Measurements from ENCODE around the gene NFE2.
A peak's percentile ranks its signal among the peaks of the same experiment; 100 is the strongest.

NFE2 gene

DNA sequence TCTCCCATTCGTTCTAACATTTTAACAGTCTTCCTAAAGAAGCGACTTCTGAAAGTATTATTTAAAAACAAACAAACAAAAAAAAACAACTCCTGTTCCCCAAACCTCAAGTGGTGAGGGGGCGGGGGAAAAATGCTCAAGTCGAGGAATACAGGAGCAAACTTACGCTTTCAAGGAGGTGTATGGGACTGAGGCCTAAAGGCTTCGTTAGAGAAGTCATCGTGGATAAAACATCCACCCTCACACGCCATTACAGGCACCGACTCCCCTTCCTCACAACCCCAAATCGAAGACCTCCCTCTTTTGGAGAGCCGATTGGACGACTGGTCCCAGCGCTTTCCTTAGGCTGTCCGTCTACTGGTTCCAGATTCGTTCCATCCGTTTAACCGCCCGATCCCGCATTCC, 21.6 kb downstream of the NFE2 start:
- Histone ChIP-seq H3K9me3 (ENCODE audit: control insufficient read depth, low read length) (no peaks in the 10 kb centered on the region), H3K79me2 (peaks cover 36% of the 10 kb centered on the region), H3K27me3 (ENCODE audit: control insufficient read depth, insufficient read depth, low read length) (no peaks in the 10 kb centered on the region), H2AFZ (peak overlapping the region; percentile 70), H3K9ac (peak overlapping the region; percentile 2), H3K36me3 (ENCODE audit: control insufficient read depth, insufficient read depth, low read length) (no peaks in the 10 kb centered on the region), H3K4me1 (peaks cover 18% of the 10 kb centered on the region), H3K4me3 (ENCODE audit: low read depth, low read length) (peak overlapping the region; percentile 95), H3K4me2 (ENCODE audit: low read length) (peak overlapping the region; percentile 41), H3K27ac (peak overlapping the region; percentile 93)
- TF ChIP-seq, protein P1, sequence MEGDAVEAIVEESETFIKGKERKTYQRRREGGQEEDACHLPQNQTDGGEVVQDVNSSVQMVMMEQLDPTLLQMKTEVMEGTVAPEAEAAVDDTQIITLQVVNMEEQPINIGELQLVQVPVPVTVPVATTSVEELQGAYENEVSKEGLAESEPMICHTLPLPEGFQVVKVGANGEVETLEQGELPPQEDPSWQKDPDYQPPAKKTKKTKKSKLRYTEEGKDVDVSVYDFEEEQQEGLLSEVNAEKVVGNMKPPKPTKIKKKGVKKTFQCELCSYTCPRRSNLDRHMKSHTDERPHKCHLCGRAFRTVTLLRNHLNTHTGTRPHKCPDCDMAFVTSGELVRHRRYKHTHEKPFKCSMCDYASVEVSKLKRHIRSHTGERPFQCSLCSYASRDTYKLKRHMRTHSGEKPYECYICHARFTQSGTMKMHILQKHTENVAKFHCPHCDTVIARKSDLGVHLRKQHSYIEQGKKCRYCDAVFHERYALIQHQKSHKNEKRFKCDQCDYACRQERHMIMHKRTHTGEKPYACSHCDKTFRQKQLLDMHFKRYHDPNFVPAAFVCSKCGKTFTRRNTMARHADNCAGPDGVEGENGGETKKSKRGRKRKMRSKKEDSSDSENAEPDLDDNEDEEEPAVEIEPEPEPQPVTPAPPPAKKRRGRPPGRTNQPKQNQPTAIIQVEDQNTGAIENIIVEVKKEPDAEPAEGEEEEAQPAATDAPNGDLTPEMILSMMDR (IDR thresholded peaks at IDR 0.05): no peak

DNA sequence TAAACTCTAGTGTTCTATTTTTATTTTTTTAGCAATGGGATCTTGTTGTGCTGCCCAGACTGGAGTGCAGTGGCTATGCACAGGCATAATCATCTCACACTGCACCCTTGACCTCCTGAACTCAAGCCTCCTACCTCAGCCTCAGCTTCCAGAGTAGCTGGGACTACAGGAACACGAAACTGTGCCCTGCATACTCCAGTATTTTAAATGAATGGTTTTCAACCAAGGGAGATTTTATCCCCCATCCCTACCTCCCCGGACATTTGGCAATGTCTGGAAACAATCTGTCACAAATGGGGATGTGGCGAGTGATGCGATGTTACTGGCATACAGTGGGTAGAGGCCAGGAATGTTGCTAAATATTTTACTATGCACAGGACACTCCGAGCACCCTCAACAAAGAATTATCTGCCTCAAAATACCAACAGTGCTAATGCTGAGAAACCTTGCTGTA, 23.0 kb downstream of the NFE2 start:
- Histone ChIP-seq H3K27ac (peak overlapping the region; percentile 93), H3K4me2 (ENCODE audit: low read length) (peak overlapping the region; percentile 41), H3K4me3 (ENCODE audit: low read depth, low read length) (no peak overlapping the region), H3K9ac (no peak overlapping the region), H3K9me3 (ENCODE audit: control insufficient read depth, low read length) (no peaks in the 10 kb centered on the region), H3K4me1 (peaks cover 12% of the 10 kb centered on the region), H3K27me3 (ENCODE audit: control insufficient read depth, insufficient read depth, low read length) (no peaks in the 10 kb centered on the region), H3K36me3 (ENCODE audit: control insufficient read depth, insufficient read depth, low read length) (no peaks in the 10 kb centered on the region), H3K79me2 (peaks cover 48% of the 10 kb centered on the region), H2AFZ (no peak overlapping the region)
- TF ChIP-seq, protein P1 (IDR thresholded peaks at IDR 0.05): no peak

DNA sequence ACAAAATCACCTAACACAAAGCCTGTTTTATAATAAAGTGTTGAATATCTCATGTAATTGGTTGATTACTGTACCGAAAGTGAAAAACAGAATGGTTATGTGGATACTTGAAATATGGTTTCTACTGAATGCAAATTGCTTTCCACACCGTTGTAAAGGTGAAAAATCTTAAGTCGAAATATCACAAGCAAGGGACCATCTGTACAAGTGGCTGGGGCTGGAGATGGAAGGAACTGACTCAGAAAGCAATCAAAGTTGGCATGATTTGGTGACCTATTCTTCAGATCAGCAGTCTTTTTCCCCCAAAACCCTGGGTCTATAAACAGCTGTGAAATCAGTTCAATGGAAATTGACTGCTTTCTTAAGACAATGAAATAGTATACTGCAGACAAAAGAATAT, 24.4 kb downstream of the NFE2 start:
- Histone ChIP-seq H3K79me2 (peaks cover 49% of the 10 kb centered on the region), H3K9ac (no peak overlapping the region), H3K4me3 (ENCODE audit: low read depth, low read length) (no peak overlapping the region), H3K27me3 (ENCODE audit: control insufficient read depth, insufficient read depth, low read length) (no peaks in the 10 kb centered on the region), H2AFZ (no peak overlapping the region), H3K9me3 (ENCODE audit: control insufficient read depth, low read length) (no peaks in the 10 kb centered on the region), H3K27ac (no peak overlapping the region), H3K4me2 (ENCODE audit: low read length) (no peak overlapping the region), H3K4me1 (peaks cover 7% of the 10 kb centered on the region), H3K36me3 (ENCODE audit: control insufficient read depth, insufficient read depth, low read length) (no peaks in the 10 kb centered on the region)
- TF ChIP-seq, protein P1 (IDR thresholded peaks at IDR 0.05): no peak

DNA sequence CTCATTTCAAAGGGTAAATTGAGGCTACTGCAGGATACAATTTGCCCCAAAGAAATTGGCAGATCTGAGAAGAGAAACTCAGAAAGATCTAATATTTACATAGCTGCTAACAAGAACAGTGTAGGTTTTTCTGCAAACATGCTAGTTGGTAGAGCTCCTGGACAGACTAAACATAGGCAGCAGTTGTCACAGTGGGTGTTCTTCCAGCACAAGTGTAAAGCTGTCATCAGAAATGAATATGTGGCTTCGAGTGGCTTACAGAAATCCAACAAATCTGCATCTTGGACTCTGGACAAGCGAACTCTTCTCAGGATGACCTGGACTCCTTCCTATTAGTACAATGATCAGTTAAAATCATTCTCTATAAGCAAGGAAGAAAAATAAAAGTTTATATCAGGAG, 26.8 kb downstream of the NFE2 start:
- Histone ChIP-seq H3K4me2 (ENCODE audit: low read length) (no peak overlapping the region), H3K79me2 (peaks cover 66% of the 10 kb centered on the region), H3K4me1 (peaks cover 7% of the 10 kb centered on the region), H3K36me3 (ENCODE audit: control insufficient read depth, insufficient read depth, low read length) (no peaks in the 10 kb centered on the region), H3K27ac (no peak overlapping the region), H3K4me3 (ENCODE audit: low read depth, low read length) (no peak overlapping the region), H3K9me3 (ENCODE audit: control insufficient read depth, low read length) (no peaks in the 10 kb centered on the region), H3K9ac (no peak overlapping the region), H3K27me3 (ENCODE audit: control insufficient read depth, insufficient read depth, low read length) (no peaks in the 10 kb centered on the region), H2AFZ (no peak overlapping the region)
- TF ChIP-seq, protein P1 (IDR thresholded peaks at IDR 0.05): no peak

DNA sequence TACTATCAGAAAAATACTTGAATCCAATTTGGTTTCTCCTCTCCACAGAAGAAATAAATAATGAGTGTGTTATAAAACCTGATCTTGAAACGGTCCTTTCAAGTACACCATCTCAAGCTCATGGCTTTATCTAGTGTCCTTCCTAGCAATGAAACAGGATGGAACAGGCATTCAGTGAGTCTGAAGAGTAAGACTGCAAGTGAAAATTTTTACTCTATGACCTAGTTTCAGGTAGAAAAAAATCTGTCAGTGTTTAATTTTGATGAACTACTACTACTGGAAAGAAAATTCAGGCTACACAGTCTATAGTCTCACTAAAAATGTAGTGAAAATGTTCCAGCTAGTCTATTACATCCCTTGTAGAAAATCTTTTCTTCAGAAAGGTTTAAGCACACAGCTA, 28.6 kb downstream of the NFE2 start:
- Histone ChIP-seq H2AFZ (no peak overlapping the region), H3K9me3 (ENCODE audit: control insufficient read depth, low read length) (no peaks in the 10 kb centered on the region), H3K27ac (no peak overlapping the region), H3K79me2 (peaks cover 75% of the 10 kb centered on the region), H3K4me1 (no peaks in the 10 kb centered on the region), H3K4me3 (ENCODE audit: low read depth, low read length) (no peak overlapping the region), H3K27me3 (ENCODE audit: control insufficient read depth, insufficient read depth, low read length) (no peaks in the 10 kb centered on the region), H3K9ac (no peak overlapping the region), H3K4me2 (ENCODE audit: low read length) (no peak overlapping the region), H3K36me3 (ENCODE audit: control insufficient read depth, insufficient read depth, low read length) (no peaks in the 10 kb centered on the region)
- TF ChIP-seq, protein P1 (IDR thresholded peaks at IDR 0.05): no peak
